ENCODE results near the gene SRRT.

Gene SRRT

DNA sequence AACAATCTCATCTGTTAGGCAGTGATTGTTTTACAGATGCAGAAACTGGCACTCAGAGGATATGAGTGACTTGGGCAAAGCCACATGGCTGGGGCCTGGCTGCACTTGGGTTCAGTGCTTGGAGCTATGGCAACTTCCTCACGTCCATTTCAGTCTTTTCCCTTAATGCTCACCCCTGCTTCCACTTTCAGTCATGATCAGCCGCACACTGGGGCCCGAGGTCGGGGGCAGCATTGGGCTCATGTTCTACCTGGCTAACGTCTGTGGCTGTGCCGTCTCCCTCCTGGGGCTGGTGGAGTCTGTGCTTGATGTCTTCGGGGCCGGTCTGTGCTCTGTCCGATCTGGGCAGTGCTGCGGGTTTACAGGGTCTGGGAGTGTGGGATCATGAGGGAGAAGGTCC is 19.4 kb upstream of the SRRT start (continued):
- no peak for TF ChIP-seq OVOL3 (tag by site-specific recombination; IDR thresholded peaks at IDR 0.05)
- TF ChIP-seq ZXDB (tag by site-specific recombination; IDR thresholded peaks at IDR 0.05): no peak
- no peak for TF ChIP-seq ZNF239 (tag by site-specific recombination; IDR thresholded peaks at IDR 0.05)
- TF ChIP-seq, protein P1, sequence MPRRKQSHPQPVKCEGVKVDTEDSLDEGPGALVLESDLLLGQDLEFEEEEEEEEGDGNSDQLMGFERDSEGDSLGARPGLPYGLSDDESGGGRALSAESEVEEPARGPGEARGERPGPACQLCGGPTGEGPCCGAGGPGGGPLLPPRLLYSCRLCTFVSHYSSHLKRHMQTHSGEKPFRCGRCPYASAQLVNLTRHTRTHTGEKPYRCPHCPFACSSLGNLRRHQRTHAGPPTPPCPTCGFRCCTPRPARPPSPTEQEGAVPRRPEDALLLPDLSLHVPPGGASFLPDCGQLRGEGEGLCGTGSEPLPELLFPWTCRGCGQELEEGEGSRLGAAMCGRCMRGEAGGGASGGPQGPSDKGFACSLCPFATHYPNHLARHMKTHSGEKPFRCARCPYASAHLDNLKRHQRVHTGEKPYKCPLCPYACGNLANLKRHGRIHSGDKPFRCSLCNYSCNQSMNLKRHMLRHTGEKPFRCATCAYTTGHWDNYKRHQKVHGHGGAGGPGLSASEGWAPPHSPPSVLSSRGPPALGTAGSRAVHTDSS (tag by site-specific recombination; IDR thresholded peaks at IDR 0.05): no peak
- TF ChIP-seq ZNF138 (tag by site-specific recombination; IDR thresholded peaks at IDR 0.05; ENCODE audit: borderline replicate concordance): no peak
- no peak for TF ChIP-seq ATF2 (tag by site-specific recombination; IDR thresholded peaks at IDR 0.05; ENCODE audit: low read depth)

DNA sequence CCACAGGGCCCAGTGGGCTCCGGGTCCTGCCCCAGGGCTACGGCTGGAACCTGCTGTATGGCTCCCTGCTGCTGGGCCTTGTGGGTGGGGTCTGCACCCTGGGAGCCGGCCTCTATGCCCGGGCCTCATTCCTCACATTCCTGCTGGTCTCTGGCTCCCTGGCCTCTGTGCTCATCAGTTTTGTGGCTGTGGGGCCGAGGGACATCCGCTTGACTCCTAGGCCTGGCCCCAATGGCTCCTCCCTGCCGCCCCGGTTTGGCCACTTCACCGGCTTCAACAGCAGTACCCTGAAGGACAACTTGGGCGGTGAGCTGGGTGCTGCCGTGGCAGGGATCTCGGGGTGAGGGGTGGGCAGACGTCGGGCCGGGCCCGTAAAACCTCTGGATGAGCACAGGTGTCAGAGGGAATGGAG is 18.0 kb upstream of the SRRT start:
- H3K27ac ChIP-seq (ENCODE audit: extremely low read depth, low read depth, low read length): no peak overlapping the region
- H3K4me3 ChIP-seq (ENCODE audit: low read depth, low read length): no peak overlapping the region
- POLR2A ChIA-PET: interaction anchor here (0.6 to 2.4 kb wide), 2 partner anchors 18 to 228 kb away, joined by 4 to 9 read pairs; partner anchors contain the start of gene SRRT
- H3K4me1 ChIP-seq (ENCODE audit: control insufficient read depth, insufficient read depth, low read length): peaks cover 3% of the 10 kb centered on the region; the same call in 1 of the 2 replicates
- H3K9me3 ChIP-seq (ENCODE audit: control insufficient read depth, insufficient read depth, low read depth, low read length): no peaks in the 10 kb centered on the region
- TF ChIP-seq ZIC2 (tag by site-specific recombination; IDR thresholded peaks at IDR 0.05) (peak; percentile 16; the same call in 1 of the 2 replicates), ZNF341 (tag by site-specific recombination; IDR thresholded peaks at IDR 0.05; ENCODE audit: low read depth) (no peak)
- H3K36me3 ChIP-seq (ENCODE audit: control insufficient read depth in 2 of 2, insufficient read depth in 1 of 2, low read length in 2 of 2): peaks cover 0 to 9% of the 10 kb centered on the region in 2 experiments; a peak in 2 of 3 replicates
- CTCF ChIA-PET: interaction anchor here (0.7 kb wide), 1 partner anchor 403 kb away, joined by 3 read pairs; no protein-coding TSS in a partner anchor

- no peaks in the 10 kb centered on the region for H3K4me1 ChIP-seq (ENCODE audit: control insufficient read depth, insufficient read depth, low read length)
- CTCF ChIA-PET: interaction anchor here (1.3 kb wide), 1 partner anchor 59 kb away, joined by 5 read pairs; no protein-coding TSS in a partner anchor
These were observed 15.0 kb upstream of the SRRT start for GRCh38 chr7:100859856-100860255.

GRCh38 chr7:100860702-100861615 is 13.9 kb upstream of the SRRT start:
- no peaks in the 10 kb centered on the region for H3K9me3 ChIP-seq (ENCODE audit: control insufficient read depth, insufficient read depth, low read depth, low read length)
- no peak overlapping the region for H3K4me3 ChIP-seq (ENCODE audit: low read depth, low read length)
- H3K36me3 ChIP-seq (ENCODE audit: control insufficient read depth in 2 of 2, insufficient read depth in 1 of 2, low read length in 2 of 2): peaks cover 0 to 9% of the 10 kb centered on the region in 2 experiments; a peak in 2 of 3 replicates
- CTCF ChIA-PET: no interaction called here
- H3K4me1 ChIP-seq (ENCODE audit: control insufficient read depth, insufficient read depth, low read length): no peaks in the 10 kb centered on the region
- TF ChIP-seq GLIS2 (tag by site-specific recombination; IDR thresholded peaks at IDR 0.05) (0 out of 2 replicates have a peak, but pooled peaks have one; percentile 7), ZNF76 (tag by site-specific recombination; IDR thresholded peaks at IDR 0.05; ENCODE audit: borderline replicate concordance, low read depth) (no peak), ZNF223 (tag by site-specific recombination; IDR thresholded peaks at IDR 0.05) (no peak), ZNF629 (tag by site-specific recombination; IDR thresholded peaks at IDR 0.05) (no peak), GLIS1 (tag by site-specific recombination; IDR thresholded peaks at IDR 0.05) (0 out of 2 replicates have a peak, but pooled peaks have one; percentile 25), ZNF174 (tag by site-specific recombination; IDR thresholded peaks at IDR 0.05) (no peak), KLF9 (tag by site-specific recombination; IDR thresholded peaks at IDR 0.05; ENCODE audit: low read depth) (no peak), ZNF23 (tag by site-specific recombination; IDR thresholded peaks at IDR 0.05; ENCODE audit: borderline replicate concordance) (no peak), TCF7L2 (IDR thresholded peaks at IDR 0.05; ENCODE audit: borderline replicate concordance, low read depth, low read length) (no peak)
- TF ChIP-seq, protein P2, sequence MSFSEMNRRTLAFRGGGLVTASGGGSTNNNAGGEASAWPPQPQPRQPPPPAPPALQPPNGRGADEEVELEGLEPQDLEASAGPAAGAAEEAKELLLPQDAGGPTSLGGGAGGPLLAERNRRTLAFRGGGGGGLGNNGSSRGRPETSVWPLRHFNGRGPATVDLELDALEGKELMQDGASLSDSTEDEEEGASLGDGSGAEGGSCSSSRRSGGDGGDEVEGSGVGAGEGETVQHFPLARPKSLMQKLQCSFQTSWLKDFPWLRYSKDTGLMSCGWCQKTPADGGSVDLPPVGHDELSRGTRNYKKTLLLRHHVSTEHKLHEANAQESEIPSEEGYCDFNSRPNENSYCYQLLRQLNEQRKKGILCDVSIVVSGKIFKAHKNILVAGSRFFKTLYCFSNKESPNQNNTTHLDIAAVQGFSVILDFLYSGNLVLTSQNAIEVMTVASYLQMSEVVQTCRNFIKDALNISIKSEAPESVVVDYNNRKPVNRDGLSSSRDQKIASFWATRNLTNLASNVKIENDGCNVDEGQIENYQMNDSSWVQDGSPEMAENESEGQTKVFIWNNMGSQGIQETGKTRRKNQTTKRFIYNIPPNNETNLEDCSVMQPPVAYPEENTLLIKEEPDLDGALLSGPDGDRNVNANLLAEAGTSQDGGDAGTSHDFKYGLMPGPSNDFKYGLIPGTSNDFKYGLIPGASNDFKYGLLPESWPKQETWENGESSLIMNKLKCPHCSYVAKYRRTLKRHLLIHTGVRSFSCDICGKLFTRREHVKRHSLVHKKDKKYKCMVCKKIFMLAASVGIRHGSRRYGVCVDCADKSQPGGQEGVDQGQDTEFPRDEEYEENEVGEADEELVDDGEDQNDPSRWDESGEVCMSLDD (tag by site-specific recombination; IDR thresholded peaks at IDR 0.05): peak; percentile 100
- POLR2A ChIA-PET: interaction anchor here (1.2 kb wide), 1 partner anchor 9 kb away, joined by 4 read pairs; the partner anchor contains the start of gene SLC12A9
- no peak overlapping the region for H3K27ac ChIP-seq (ENCODE audit: extremely low read depth, low read depth, low read length)

More at GRCh38 chr7:100859856-100860255, 15.0 kb upstream of the SRRT start:
- POLR2A ChIA-PET: interaction anchor here (1.2 to 1.8 kb wide), 3 partner anchors 10 to 274 kb away, joined by 3 to 9 read pairs (median 3); partner anchors contain the start of genes FBXO24 and SRRT
- no peak overlapping the region for H3K27ac ChIP-seq (ENCODE audit: extremely low read depth, low read depth, low read length)
- TF ChIP-seq ZBTB17 (tag by site-specific recombination; IDR thresholded peaks at IDR 0.05) (0 out of 2 replicates have a peak, but pooled peaks have one; percentile 21), ZNF341 (tag by site-specific recombination; IDR thresholded peaks at IDR 0.05; ENCODE audit: low read depth) (no peak)
- no peak overlapping the region for H3K4me3 ChIP-seq (ENCODE audit: low read depth, low read length)
- H3K36me3 ChIP-seq (ENCODE audit: control insufficient read depth in 2 of 2, insufficient read depth in 1 of 2, low read length in 2 of 2): peaks cover 0 to 9% of the 10 kb centered on the region in 2 experiments; a peak in 2 of 3 replicates
- H3K9me3 ChIP-seq (ENCODE audit: control insufficient read depth, insufficient read depth, low read depth, low read length): no peaks in the 10 kb centered on the region

Data from HEK293 (cell line).